Astrocyte of the cerebellum (primary cell): ENCODE data around the gene USP35.

Experiments
- DNase-seq: peaks from one replicate; pipeline ENCODE4 v3.0.0-alpha.2; 2011; ENCODE audit warnings: low read depth
- H3K4me3 ChIP-seq: 2 replicates; pipeline ENCODE4 v1.5.1; 2011; ENCODE audit warnings: mild to moderate bottlenecking, low read depth, low read length, moderate library complexity
- CTCF ChIP-seq: IDR thresholded peaks from 2 replicates; pipeline ENCODE4 v1.5.1; 2012; ENCODE audit warnings: low read length, low read depth, moderate library complexity, mild to moderate bottlenecking; ENCODE audit errors: missing control alignments
- in situ Hi-C: cut with HindIII; loops from 2 replicates; pipeline ENCODE4 v1.10.0; 2017; ENCODE audit warnings: low sequenced_read_pairs

USP35 gene

GRCh38 chr11:78241475-78241874, 52.8 kb downstream of the USP35 start:
- in situ Hi-C loops: no loop called here
- no peak for TF ChIP-seq CTCF
- H3K4me3 ChIP-seq: no peak overlapping the region
- no peak for DNase-seq

GRCh38 chr11:78244080-78244479, 55.4 kb downstream of the USP35 start:
- no peak overlapping the region for H3K4me3 ChIP-seq
- in situ Hi-C loops: no loop called here
- DNase-seq: peak; percentile 41
- TF ChIP-seq CTCF: no peak

GRCh38 chr11:78244546-78245255, 56.0 kb downstream of the USP35 start:
- no peak for TF ChIP-seq CTCF
- in situ Hi-C loops: no loop called here
- no peak overlapping the region for H3K4me3 ChIP-seq
- peak; percentile 74 for DNase-seq

GRCh38 chr11:78248191-78248590, 59.5 kb downstream of the USP35 start:
- H3K4me3 ChIP-seq: no peak overlapping the region
- in situ Hi-C loops: no loop called here
- no peak for DNase-seq
- TF ChIP-seq CTCF: no peak

- DNase-seq: no peak
- TF ChIP-seq CTCF: no peak
- H3K4me3 ChIP-seq: no peak overlapping the region
- in situ Hi-C loops: no loop called here
Measured at GRCh38 chr11:78248903-78249302, 60.2 kb downstream of the USP35 start.

GRCh38 chr11:78250099-78250498, 61.4 kb downstream of the USP35 start:
- H3K4me3 ChIP-seq: no peak overlapping the region
- no peak for DNase-seq
- in situ Hi-C loops: no loop called here
- TF ChIP-seq CTCF: no peak
